ENCODE data around the gene BCL2L15.

DNA sequence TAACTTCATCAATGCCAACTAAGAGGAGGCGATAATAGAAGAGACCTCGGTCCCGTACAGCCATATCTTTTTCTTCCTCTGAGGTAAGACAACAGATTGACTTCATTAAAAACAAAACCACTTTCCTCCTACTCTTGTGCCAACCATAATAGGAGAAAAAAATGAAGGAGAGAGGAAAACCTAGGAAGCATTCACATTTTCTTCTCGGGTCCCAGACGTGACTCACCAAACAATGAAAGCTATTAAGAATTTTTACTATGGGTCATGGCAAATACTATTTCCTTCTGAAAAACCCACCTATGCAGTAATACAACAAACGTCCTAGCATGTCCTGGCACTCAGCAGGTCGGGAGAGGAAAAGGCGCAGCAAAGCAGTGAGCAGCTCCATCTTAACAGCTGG is 8.6 kb upstream of the BCL2L15 start:
- TF ChIP-seq, protein P1, sequence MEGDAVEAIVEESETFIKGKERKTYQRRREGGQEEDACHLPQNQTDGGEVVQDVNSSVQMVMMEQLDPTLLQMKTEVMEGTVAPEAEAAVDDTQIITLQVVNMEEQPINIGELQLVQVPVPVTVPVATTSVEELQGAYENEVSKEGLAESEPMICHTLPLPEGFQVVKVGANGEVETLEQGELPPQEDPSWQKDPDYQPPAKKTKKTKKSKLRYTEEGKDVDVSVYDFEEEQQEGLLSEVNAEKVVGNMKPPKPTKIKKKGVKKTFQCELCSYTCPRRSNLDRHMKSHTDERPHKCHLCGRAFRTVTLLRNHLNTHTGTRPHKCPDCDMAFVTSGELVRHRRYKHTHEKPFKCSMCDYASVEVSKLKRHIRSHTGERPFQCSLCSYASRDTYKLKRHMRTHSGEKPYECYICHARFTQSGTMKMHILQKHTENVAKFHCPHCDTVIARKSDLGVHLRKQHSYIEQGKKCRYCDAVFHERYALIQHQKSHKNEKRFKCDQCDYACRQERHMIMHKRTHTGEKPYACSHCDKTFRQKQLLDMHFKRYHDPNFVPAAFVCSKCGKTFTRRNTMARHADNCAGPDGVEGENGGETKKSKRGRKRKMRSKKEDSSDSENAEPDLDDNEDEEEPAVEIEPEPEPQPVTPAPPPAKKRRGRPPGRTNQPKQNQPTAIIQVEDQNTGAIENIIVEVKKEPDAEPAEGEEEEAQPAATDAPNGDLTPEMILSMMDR (IDR thresholded peaks at IDR 0.05): no peak
- TF ChIP-seq POLR2A (IDR thresholded peaks at IDR 0.05): no peak
